Keratinocyte (primary cell): ENCODE data around the gene SEC14L5. TPM values are rescaled to one million over a fixed set of nuclear protein-coding genes. Genes with fewer than 3 reads are reported as not detected.

Source experiments
- DNase-seq: peaks from one replicate; pipeline ENCODE4 v3.0.0-alpha.2; 2011; ENCODE audit warnings: low read depth, missing footprints, low spot score
- FAIRE-seq: peaks from 2 replicates; lab custom pipeline; 2011; peaks lifted over from hg19 to GRCh38; lab: Jason Lieb, UNC
- H2AFZ ChIP-seq: 2 replicates; pipeline ENCODE4 v1.6.0; 2012; ENCODE audit warnings: low read length, control low read depth, inconsistent platforms; ENCODE audit not compliant: control insufficient read depth
- H3K27ac ChIP-seq: 2 replicates; pipeline ENCODE4 v1.5.1; 2011; ENCODE audit warnings: low read length; ENCODE audit not compliant: control insufficient read depth, insufficient read depth
- H3K27me3 ChIP-seq: 3 replicates; pipeline ENCODE4 v1.6.0; 2011; ENCODE audit warnings: low read length; ENCODE audit not compliant: control insufficient read depth, insufficient read depth; ENCODE audit errors: extremely low read depth
- H3K36me3 ChIP-seq, 2 experiments: 2 replicates in 1 of 2; 3 replicates in 1 of 2; pipeline ENCODE4 v1.5.1; 2011; ENCODE audit warnings: low read length in 2 of 2, mild to moderate bottlenecking in 1 of 2; ENCODE audit not compliant: control insufficient read depth in 2 of 2, insufficient read depth in 2 of 2; ENCODE audit errors: extremely low read depth in 1 of 2
- H3K4me1 ChIP-seq: 3 replicates; pipeline ENCODE4 v1.5.1; 2011; ENCODE audit warnings: low read length; ENCODE audit not compliant: control insufficient read depth, insufficient read depth; ENCODE audit errors: extremely low read depth
- H3K4me2 ChIP-seq: 3 replicates; pipeline ENCODE4 v1.6.0; 2011; ENCODE audit warnings: low read depth, low read length; ENCODE audit not compliant: control insufficient read depth, insufficient read depth; ENCODE audit errors: extremely low read depth
- H3K4me3 ChIP-seq, 3 experiments: fragments of 200-600 bp in 1 of 3; sonication (generic) in 1 of 3; 2 replicates in 2 of 3; 3 replicates in 1 of 3; pipeline ENCODE4 v1.5.1; 2011 to 2016; ENCODE audit warnings: low read length in 3 of 3, mild to moderate bottlenecking in 3 of 3, control low read depth in 2 of 3, inconsistent platforms in 1 of 3, low read depth in 1 of 3, mixed read lengths in 1 of 3, mixed run types in 1 of 3, moderate library complexity in 1 of 3; ENCODE audit not compliant: control insufficient read depth in 2 of 3, insufficient read depth in 2 of 3; ENCODE audit errors: extremely low read depth in 1 of 3
- H3K79me2 ChIP-seq: 2 replicates; pipeline ENCODE4 v1.6.0; 2012; ENCODE audit warnings: low read length; ENCODE audit not compliant: control insufficient read depth, insufficient read depth
- H3K9ac ChIP-seq: 3 replicates; pipeline ENCODE4 v1.6.0; 2011; ENCODE audit warnings: low read length; ENCODE audit not compliant: control insufficient read depth, insufficient read depth; ENCODE audit errors: extremely low read depth
- H3K9me1 ChIP-seq: 3 replicates; pipeline ENCODE4 v1.6.0; 2011; ENCODE audit warnings: low read length; ENCODE audit not compliant: control insufficient read depth, insufficient read depth; ENCODE audit errors: extremely low read depth
- H3K9me3 ChIP-seq: 2 replicates; pipeline ENCODE4 v1.5.1; 2012; ENCODE audit warnings: low read depth, low read length; ENCODE audit not compliant: control insufficient read depth
- H4K20me1 ChIP-seq: 3 replicates; pipeline ENCODE4 v1.6.0; 2011; ENCODE audit warnings: low read length; ENCODE audit not compliant: control insufficient read depth, insufficient read depth; ENCODE audit errors: extremely low read depth
- CTCF ChIP-seq, 3 experiments: IDR thresholded peaks in 1 of 3; conservative IDR thresholded peaks in 1 of 3; optimal IDR thresholded peaks in 1 of 3; 2 replicates in 2 of 3; 3 replicates in 1 of 3; pipeline versions ENCODE3 to v1.5.1; 2011; ENCODE audit warnings: low read length in 3 of 3, mild to moderate bottlenecking in 3 of 3, moderate library complexity in 2 of 3, control low read depth in 1 of 3, inconsistent platforms in 1 of 3; ENCODE audit not compliant: insufficient read depth in 2 of 3; ENCODE audit errors: extremely low read depth in 1 of 3
- EZH2 ChIP-seq: IDR thresholded peaks from one replicate; pipeline ENCODE4 v1.6.1; 2012; ENCODE audit warnings: inconsistent platforms, mild to moderate bottlenecking, low read length, moderate library complexity
- dilution Hi-C: fragments of 300-500 bp; cut with MboI; formaldehyde crosslinking; loops from one replicate; pipeline ENCODE4 v1.7.0; 2020; ENCODE audit warnings: low sequenced_read_pairs; ENCODE audit not compliant: extremely low pct_ligation_motif_present
- polyA plus RNA-seq, 5 experiments: library from polyadenylated mRNA; depleted of rRNA in 3 of 5; stranded (reverse) in 3 of 5; stranded (forward) in 1 of 5; unstranded in 1 of 5; fragments of >200 nt; gene quantifications; 1 replicate in 1 of 5; 2 replicates in 3 of 5; 3 replicates in 1 of 5; pipeline versions ENCODE4 v1.2.1 to v1.2.3, GENCODE V29; 2011 to 2012; ENCODE audit warnings: missing spikeins in 2 of 5, low read depth in 1 of 5, low replicate concordance in 1 of 5

SEC14L5 gene
- polyA plus RNA-seq, 1 donor (not counting 4 experiments of a cell fraction or from before 2014, with no cell fraction given), result 0.08 TPM

DNA sequence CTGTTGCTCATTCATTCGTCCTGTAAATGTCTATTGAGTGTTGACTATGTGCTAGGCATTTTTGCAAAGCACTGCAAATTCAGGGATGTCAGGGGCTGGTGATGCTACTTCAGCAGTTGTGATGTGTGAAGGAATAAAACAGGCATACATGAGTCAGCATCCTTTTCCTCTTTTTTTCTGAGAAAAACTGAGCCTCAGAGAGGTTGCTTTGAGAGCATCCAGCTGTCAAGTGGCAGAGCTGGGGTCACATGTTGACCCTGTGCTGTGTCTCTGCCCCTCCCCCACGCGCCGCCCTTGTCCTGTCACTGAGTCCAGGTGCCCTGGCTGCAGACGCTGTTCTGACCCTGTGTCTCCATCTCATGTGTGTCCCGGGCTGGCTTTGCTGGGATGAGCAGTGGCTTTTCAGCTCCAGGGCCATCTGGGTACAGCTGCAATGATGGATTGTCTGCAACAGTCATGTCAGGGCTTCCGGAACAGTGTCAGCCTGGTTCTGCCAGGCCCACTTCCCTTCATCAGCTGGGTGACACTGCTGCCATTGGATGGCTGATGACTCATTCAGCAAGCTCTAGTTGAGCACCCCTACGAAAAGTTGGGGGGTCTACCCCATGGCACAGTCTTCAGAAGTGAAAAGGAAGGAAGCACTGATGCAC lies 14.9 kb downstream of the SEC14L5 start:
- FAIRE-seq, result no peak
- DNase-seq, result no peak
- dilution Hi-C loops, result no loop called here
- TF ChIP-seq EZH2 (no peak), CTCF (optimal IDR thresholded peaks at IDR 0.05 in 1 of 3, IDR thresholded peaks at IDR 0.05 in 1 of 3, conservative IDR thresholded peaks at IDR 0.05 in 1 of 3; ENCODE audit: extremely low read depth in 1 of 3, insufficient read depth in 2 of 3, low read length in 3 of 3) (no peak)
- Histone ChIP-seq H3K9me3 (no peaks in the 10 kb centered on the region), H2AFZ (no peak overlapping the region), H3K9ac (no peak overlapping the region), H3K9me1 (no peaks in the 10 kb centered on the region), H3K27me3 (no peaks in the 10 kb centered on the region), H3K4me3 (no peak overlapping the region), H3K27ac (no peak overlapping the region), H3K36me3 (no peaks in the 10 kb centered on the region), H3K4me2 (no peak overlapping the region), H3K4me1 (no peaks in the 10 kb centered on the region), H4K20me1 (no peaks in the 10 kb centered on the region), H3K79me2 (no peaks in the 10 kb centered on the region)

- dilution Hi-C loops, result no loop called here
- no peak overlapping the region for H3K9ac ChIP-seq
- H4K20me1 ChIP-seq, result no peaks in the 10 kb centered on the region
These were observed 17.9 kb downstream of the SEC14L5 start for GRCh38 chr16:4976079-4976478.

More at GRCh38 chr16:4976079-4976478, 17.9 kb downstream of the SEC14L5 start:
- Histone ChIP-seq H3K79me2 (no peaks in the 10 kb centered on the region), H3K36me3 (no peaks in the 10 kb centered on the region), H3K9me1 (no peaks in the 10 kb centered on the region), H3K4me2 (no peak overlapping the region), H3K4me3 (no peak overlapping the region), H3K4me1 (no peaks in the 10 kb centered on the region), H3K27me3 (no peaks in the 10 kb centered on the region), H3K27ac (no peak overlapping the region), H3K9me3 (no peaks in the 10 kb centered on the region), H2AFZ (no peak overlapping the region)
- DNase-seq (no peak), FAIRE-seq (no peak)
- TF ChIP-seq EZH2 (no peak), CTCF (optimal IDR thresholded peaks at IDR 0.05 in 1 of 3, IDR thresholded peaks at IDR 0.05 in 1 of 3, conservative IDR thresholded peaks at IDR 0.05 in 1 of 3; ENCODE audit: extremely low read depth in 1 of 3, insufficient read depth in 2 of 3, low read length in 3 of 3) (no peak)
